ENCODE data around the gene OTUD6A.

GRCh38 chrX:70032792-70033191, 29.5 kb upstream of the OTUD6A start:
- TF ChIP-seq CTCF (conservative IDR thresholded peaks at IDR 0.05; ENCODE audit: low read length) (no peak), EZH2phosphoT487 (IDR thresholded peaks at IDR 0.05; ENCODE audit: borderline replicate concordance) (no peak)

All from Loucy (cell line).